Testis (tissue), 3 donors: ENCODE data around the gene CELF3. TPM values are rescaled to one million over a fixed set of nuclear protein-coding genes. Genes with fewer than 3 reads are reported as not detected.

Experiments
- DNase-seq: peaks from one replicate; pipeline ENCODE4 v3.0.0-alpha.2; 2019
- H3K27ac ChIP-seq, 2 donors: fragments of 200-600 bp; sonication (generic); one replicate each; pipeline ENCODE4 v1.5.1; 2019
- H3K27me3 ChIP-seq: fragments of 200-600 bp; sonication (generic); one replicate; pipeline ENCODE4 v1.5.1; 2019
- H3K36me3 ChIP-seq: fragments of 200-600 bp; sonication (generic); one replicate; pipeline ENCODE4 v1.5.1; 2017; ENCODE audit warnings: low read depth; ENCODE audit errors: missing control alignments
- H3K4me1 ChIP-seq: fragments of 200-600 bp; sonication (generic); one replicate; pipeline ENCODE4 v1.5.1; 2019
- H3K4me3 ChIP-seq, 2 donors: fragments of 200-600 bp; sonication (generic); one replicate each; pipeline ENCODE4 v1.5.1; 2017 to 2019
- H3K9me3 ChIP-seq: fragments of 200-600 bp; sonication (generic); one replicate; pipeline ENCODE4 v1.5.1; 2017
- POLR2A ChIP-seq: fragments of 450-650 bp; IDR thresholded peaks from one replicate; pipeline ENCODE4 v1.6.1; 2017; ENCODE audit warnings: antibody characterized with exemption, mild to moderate bottlenecking, moderate library complexity
- WGBS, 2 donors: methylation state at CpG; one replicate each; pipeline ENCODE4 v1.1.5; 2018; 5-methylcytosine and 5-hydroxymethylcytosine counted together
- intact Hi-C: fragments of 100-400 bp; cut with DNase I; formaldehyde crosslinking; loops from one replicate; pipeline ENCODE4 v1.15.1; 2023; ENCODE audit warnings: low total_unique reads
- polyA plus RNA-seq: library from polyadenylated mRNA; stranded (reverse); fragments of 350-450 nt; fragmentation: Illumina TruSeq; extraction: RNeasy Lipid Tissue Mini Kit (QIAGEN cat#74804); gene quantifications from one replicate; pipeline ENCODE4 v1.2.3, GENCODE V29; 2014; ENCODE audit warnings: low read depth, low replicate concordance; ENCODE audit not compliant: insufficient read depth
- small RNA-seq, 2 donors: library from RNA; depleted of rRNA; stranded (forward); fragments of <200 nt; gene quantifications; one replicate each; pipeline ENCODE3, GENCODE V24; 2016
- total RNA-seq, 2 donors: library from RNA; depleted of rRNA; stranded (reverse); fragments of >200 nt; gene quantifications; one replicate each; pipeline ENCODE4 v1.2.3, GENCODE V29; 2016
- TF ChIP-seq, protein P1 (sequence below), 3 experiments: fragments of 450-650 bp in 2 of 3; fragments of 200-600 bp in 1 of 3; sonication (generic) in 1 of 3; IDR thresholded peaks; one replicate each; pipeline ENCODE4 v1.5.1; 2016 to 2019; ENCODE audit warnings: antibody characterized with exemption in 3 of 3, mild to moderate bottlenecking in 2 of 3, moderate library complexity in 1 of 3

CELF3 gene
- total and polyA plus RNA-seq, 3 donors from 2014 or later, result 2.6 to 4.6 (median 3.2) TPM

GRCh38 chr1:151668090-151668489 lies 48.5 kb downstream of the CELF3 start:
- intact Hi-C loops, result no loop called here
- DNase-seq, result no peak
- H3K4me3 ChIP-seq, result no peak overlapping the region
- H3K9me3 ChIP-seq, result no peaks in the 10 kb centered on the region
- 76 to 80% methylated on average over 3 of the region's 3 CpGs for WGBS, 2 donors
- no peaks in the 10 kb centered on the region for H3K27me3 ChIP-seq
- TF ChIP-seq, protein P1, sequence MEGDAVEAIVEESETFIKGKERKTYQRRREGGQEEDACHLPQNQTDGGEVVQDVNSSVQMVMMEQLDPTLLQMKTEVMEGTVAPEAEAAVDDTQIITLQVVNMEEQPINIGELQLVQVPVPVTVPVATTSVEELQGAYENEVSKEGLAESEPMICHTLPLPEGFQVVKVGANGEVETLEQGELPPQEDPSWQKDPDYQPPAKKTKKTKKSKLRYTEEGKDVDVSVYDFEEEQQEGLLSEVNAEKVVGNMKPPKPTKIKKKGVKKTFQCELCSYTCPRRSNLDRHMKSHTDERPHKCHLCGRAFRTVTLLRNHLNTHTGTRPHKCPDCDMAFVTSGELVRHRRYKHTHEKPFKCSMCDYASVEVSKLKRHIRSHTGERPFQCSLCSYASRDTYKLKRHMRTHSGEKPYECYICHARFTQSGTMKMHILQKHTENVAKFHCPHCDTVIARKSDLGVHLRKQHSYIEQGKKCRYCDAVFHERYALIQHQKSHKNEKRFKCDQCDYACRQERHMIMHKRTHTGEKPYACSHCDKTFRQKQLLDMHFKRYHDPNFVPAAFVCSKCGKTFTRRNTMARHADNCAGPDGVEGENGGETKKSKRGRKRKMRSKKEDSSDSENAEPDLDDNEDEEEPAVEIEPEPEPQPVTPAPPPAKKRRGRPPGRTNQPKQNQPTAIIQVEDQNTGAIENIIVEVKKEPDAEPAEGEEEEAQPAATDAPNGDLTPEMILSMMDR (IDR thresholded peaks at IDR 0.05), result no peak
- TF ChIP-seq POLR2A, result no peak
- no peaks in the 10 kb centered on the region for H3K4me1 ChIP-seq
- H3K36me3 ChIP-seq, result no peaks in the 10 kb centered on the region
- H3K27ac ChIP-seq, result no peak overlapping the region

DNA sequence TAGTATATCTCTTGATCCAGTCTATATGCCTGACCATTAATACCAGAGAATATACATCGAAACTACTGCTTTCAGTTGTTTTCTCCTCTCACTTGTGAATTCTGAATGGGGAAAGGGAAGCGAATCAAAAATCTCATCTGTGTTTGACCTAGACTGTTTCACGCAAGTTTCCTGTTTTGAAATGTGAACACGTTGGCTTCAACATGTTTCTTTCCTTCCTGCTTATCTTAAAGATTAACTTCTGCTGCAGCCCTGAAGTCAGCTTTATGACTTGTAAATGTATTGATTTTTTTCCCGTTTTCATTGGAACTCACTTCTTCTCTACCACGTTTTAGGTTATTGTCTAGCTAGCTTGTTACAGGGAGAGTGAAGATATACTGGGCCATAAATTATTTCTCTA lies 54.9 kb downstream of the CELF3 start:
- DNase-seq, result no peak
- TF ChIP-seq, protein P1 (IDR thresholded peaks at IDR 0.05), result no peak
- TF ChIP-seq POLR2A, result no peak
- intact Hi-C loops, result no loop called here
- H3K4me1 ChIP-seq, result no peaks in the 10 kb centered on the region
- no peak overlapping the region for H3K4me3 ChIP-seq
- no peaks in the 10 kb centered on the region for H3K9me3 ChIP-seq
- no peaks in the 10 kb centered on the region for H3K27me3 ChIP-seq
- H3K27ac ChIP-seq, result no peak overlapping the region
- no peaks in the 10 kb centered on the region for H3K36me3 ChIP-seq
- 76 to 77% methylated on average over 6 of the region's 6 CpGs for WGBS, 2 donors

GRCh38 chr1:151655371-151655770 lies 61.2 kb downstream of the CELF3 start:
- TF ChIP-seq, protein P1 (IDR thresholded peaks at IDR 0.05), result no peak
- TF ChIP-seq POLR2A, result no peak
- Histone ChIP-seq H3K27me3 (no peaks in the 10 kb centered on the region), H3K4me1 (no peaks in the 10 kb centered on the region), H3K9me3 (no peaks in the 10 kb centered on the region), H3K36me3 (no peaks in the 10 kb centered on the region), H3K4me3 (no peak overlapping the region), H3K27ac (no peak overlapping the region)
- no peak for DNase-seq
- intact Hi-C loops, result no loop called here
- 50 to 71% methylated on average over 3 of the region's 3 CpGs for WGBS, 2 donors

DNA sequence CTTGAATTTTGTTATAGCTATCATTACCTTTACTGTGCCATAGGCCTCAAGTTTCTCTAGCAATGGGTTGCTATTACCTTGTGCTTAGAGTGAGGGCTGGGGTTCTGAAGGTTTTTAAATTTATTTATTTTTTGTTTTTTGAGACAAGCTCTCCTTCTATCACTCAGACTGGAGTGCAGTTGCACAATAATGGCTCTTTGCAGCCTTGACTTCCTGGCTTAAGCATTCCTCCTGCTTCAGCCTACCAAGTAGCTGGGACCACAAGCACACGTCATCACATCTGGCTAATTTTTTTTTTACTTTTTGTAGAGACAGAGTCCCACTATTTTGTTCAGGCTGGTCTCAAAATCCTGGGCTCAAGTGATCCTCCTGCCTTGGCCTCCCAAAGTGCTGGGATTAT lies 63.2 kb downstream of the CELF3 start:
- no peak overlapping the region for H3K4me3 ChIP-seq
- H3K27me3 ChIP-seq, result no peaks in the 10 kb centered on the region
- no peak overlapping the region for H3K27ac ChIP-seq
- WGBS, 2 donors, result 50 to 58% methylated on average over 1 of the region's 1 CpG
- no peaks in the 10 kb centered on the region for H3K36me3 ChIP-seq
- no peaks in the 10 kb centered on the region for H3K9me3 ChIP-seq
- no peak for DNase-seq
- intact Hi-C loops, result no loop called here
- no peaks in the 10 kb centered on the region for H3K4me1 ChIP-seq
- TF ChIP-seq POLR2A, result no peak
- TF ChIP-seq, protein P1 (IDR thresholded peaks at IDR 0.05), result no peak

Small RNAs within 50 kb of the gene (small RNA-seq; reads per million reads assigned to genes)
- 0 reads per million in 2 donors for gene RNU6-662P

Other genes starting within 250 kb of the CELF3 start
- gene CGN, start 205.4 kb downstream of the CELF3 start, total RNA-seq, result 10 to 100 TPM; 25.7 to 31.6 TPM
- gene CGN, start 205.4 kb downstream of the CELF3 start, polyA plus RNA-seq, result 25.9 TPM
- 10 to 100 TPM; 16.5 to 19.3 TPM for gene TUFT1, start 176.5 kb downstream of the CELF3 start, total RNA-seq
- 9.7 TPM for gene TUFT1, start 176.5 kb downstream of the CELF3 start, polyA plus RNA-seq
- 10 to 100 TPM; 42.8 to 44.4 TPM for gene SNX27, start 104.8 kb downstream of the CELF3 start, total RNA-seq
- 24.7 TPM for gene SNX27, start 104.8 kb downstream of the CELF3 start, polyA plus RNA-seq
- gene RIIAD1, start 4.7 kb upstream of the CELF3 start, total RNA-seq, result 10 to 100 TPM in 1 of 2 donors, 1 to 10 TPM in 1; 6.4 to 30.2 TPM
- gene RIIAD1, start 4.7 kb upstream of the CELF3 start, polyA plus RNA-seq, result 20.5 TPM
- 10 to 100 TPM; 53.5 to 70.6 TPM for gene MRPL9, start 46.7 kb upstream of the CELF3 start, total RNA-seq
- 75.0 TPM for gene MRPL9, start 46.7 kb upstream of the CELF3 start, polyA plus RNA-seq
- 10 to 100 TPM; 26.3 to 31.5 TPM for gene TDRKH, start 73.7 kb upstream of the CELF3 start, total RNA-seq
- gene TDRKH, start 73.7 kb upstream of the CELF3 start, polyA plus RNA-seq, result 50.9 TPM
- 1 to 10 TPM; 3.1 to 3.5 TPM for gene LINGO4, start 88.6 kb upstream of the CELF3 start, total RNA-seq
- 1.4 TPM for gene LINGO4, start 88.6 kb upstream of the CELF3 start, polyA plus RNA-seq
- gene RORC, start 115.0 kb upstream of the CELF3 start, total RNA-seq, result 10 to 100 TPM; 55.4 to 70.4 TPM
- 30.9 TPM for gene RORC, start 115.0 kb upstream of the CELF3 start, polyA plus RNA-seq
- 1 to 10 TPM; 1.4 to 2.0 TPM for gene C2CD4D, start 123.0 kb upstream of the CELF3 start, total RNA-seq
- 0.29 TPM for gene C2CD4D, start 123.0 kb upstream of the CELF3 start, polyA plus RNA-seq
- not detected for gene THEM5, start 136.9 kb upstream of the CELF3 start, total RNA-seq
- gene THEM5, start 136.9 kb upstream of the CELF3 start, polyA plus RNA-seq, result 0.57 TPM
- 10 to 100 TPM; 35.0 to 42.0 TPM for gene THEM4, start 192.7 kb upstream of the CELF3 start, total RNA-seq
- gene THEM4, start 192.7 kb upstream of the CELF3 start, polyA plus RNA-seq, result 33.5 TPM